ENCODE measurements around the gene PTPRA.

PTPRA gene

DNA sequence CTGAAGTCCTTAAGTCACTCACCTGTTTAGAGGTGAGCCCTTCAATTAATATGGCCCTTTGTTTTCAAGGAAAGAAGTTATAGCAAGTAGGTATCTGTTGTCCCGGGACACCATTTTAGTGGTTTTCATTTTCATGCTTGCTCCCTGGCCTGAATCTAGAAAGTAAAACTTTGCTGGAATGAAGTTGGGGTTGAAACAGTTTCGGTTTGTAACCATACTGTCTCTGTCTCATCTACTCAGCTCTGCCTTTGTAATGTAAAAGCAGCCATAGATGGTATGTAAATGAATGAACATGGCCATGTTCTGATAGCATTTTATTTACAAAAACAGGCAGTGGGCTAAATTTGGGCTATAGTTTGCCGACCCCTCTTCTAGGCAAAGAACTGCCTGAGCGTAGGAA lies 105.2 kb downstream of the PTPRA start:
- no peak for DNase-seq (ENCODE audit: insufficient read length, low spot score)
- no peak for FAIRE-seq
- TF ChIP-seq TAF1 (IDR thresholded peaks at IDR 0.05; ENCODE audit: low read depth, low read length) (no peak), PAX5 (IDR thresholded peaks at IDR 0.05; ENCODE audit: insufficient read depth, low read length, severe bottlenecking) (no peak), POLR2A (IDR thresholded peaks at IDR 0.05; ENCODE audit: low read depth, low read length) (no peak), POU2F2 (IDR thresholded peaks at IDR 0.05; ENCODE audit: low read depth, low read length) (no peak), POLR2AphosphoS5 (IDR thresholded peaks at IDR 0.05; ENCODE audit: low read depth, low read length) (no peak), SPI1 (IDR thresholded peaks at IDR 0.05; ENCODE audit: low read depth, low read length) (no peak)

DNA sequence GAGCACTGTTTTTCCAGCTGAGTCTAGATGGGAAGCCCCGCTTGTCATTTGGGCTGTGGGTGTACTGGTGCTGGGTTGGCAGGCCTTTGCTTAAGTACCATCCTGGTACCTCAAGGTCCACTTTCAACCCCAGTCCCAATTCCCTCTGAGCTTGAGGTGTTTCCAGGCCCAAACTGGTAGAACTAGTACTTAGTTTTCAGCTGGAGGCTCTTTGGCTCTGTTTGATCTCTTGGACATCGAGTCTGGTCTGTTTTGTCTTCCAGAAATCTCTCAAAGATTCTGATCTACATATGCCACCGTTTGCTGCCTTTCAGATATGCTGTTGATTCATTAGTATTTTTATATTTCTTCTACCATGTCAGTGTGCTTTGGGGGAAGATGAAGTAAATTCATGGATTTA lies 108.4 kb downstream of the PTPRA start:
- FAIRE-seq (no peak), DNase-seq (ENCODE audit: insufficient read length, low spot score) (no peak)
- TF ChIP-seq SPI1 (IDR thresholded peaks at IDR 0.05; ENCODE audit: low read depth, low read length) (no peak), POLR2AphosphoS5 (IDR thresholded peaks at IDR 0.05; ENCODE audit: low read depth, low read length) (no peak), POU2F2 (IDR thresholded peaks at IDR 0.05; ENCODE audit: low read depth, low read length) (no peak), POLR2A (IDR thresholded peaks at IDR 0.05; ENCODE audit: low read depth, low read length) (no peak), TAF1 (IDR thresholded peaks at IDR 0.05; ENCODE audit: low read depth, low read length) (no peak), PAX5 (IDR thresholded peaks at IDR 0.05; ENCODE audit: insufficient read depth, low read length, severe bottlenecking) (no peak)

DNA sequence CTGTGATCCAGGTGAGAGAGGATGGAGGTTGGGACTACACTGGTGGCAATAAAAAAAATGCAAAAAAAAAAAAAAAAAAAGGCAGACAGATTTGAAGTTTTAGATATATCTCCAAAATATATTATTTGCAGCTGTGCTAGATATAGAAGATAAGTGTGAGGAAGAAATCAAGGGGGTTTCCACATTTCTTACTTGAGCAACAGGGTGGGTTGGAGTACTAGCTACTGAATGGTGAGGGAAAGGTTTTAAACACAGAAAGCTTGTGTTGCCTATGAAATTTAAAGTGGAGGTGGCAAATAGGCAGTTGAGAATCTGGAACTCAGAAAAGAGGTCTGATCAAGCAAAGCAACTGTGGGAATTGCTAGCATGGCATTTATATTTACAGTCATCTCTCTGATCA lies 110.2 kb downstream of the PTPRA start:
- FAIRE-seq, result no peak
- TF ChIP-seq POLR2AphosphoS5 (IDR thresholded peaks at IDR 0.05; ENCODE audit: low read depth, low read length) (no peak), PAX5 (IDR thresholded peaks at IDR 0.05; ENCODE audit: insufficient read depth, low read length, severe bottlenecking) (no peak), POU2F2 (IDR thresholded peaks at IDR 0.05; ENCODE audit: low read depth, low read length) (no peak), TAF1 (IDR thresholded peaks at IDR 0.05; ENCODE audit: low read depth, low read length) (no peak), SPI1 (IDR thresholded peaks at IDR 0.05; ENCODE audit: low read depth, low read length) (no peak), POLR2A (IDR thresholded peaks at IDR 0.05; ENCODE audit: low read depth, low read length) (no peak)
- no peak for DNase-seq (ENCODE audit: insufficient read length, low spot score)

DNA sequence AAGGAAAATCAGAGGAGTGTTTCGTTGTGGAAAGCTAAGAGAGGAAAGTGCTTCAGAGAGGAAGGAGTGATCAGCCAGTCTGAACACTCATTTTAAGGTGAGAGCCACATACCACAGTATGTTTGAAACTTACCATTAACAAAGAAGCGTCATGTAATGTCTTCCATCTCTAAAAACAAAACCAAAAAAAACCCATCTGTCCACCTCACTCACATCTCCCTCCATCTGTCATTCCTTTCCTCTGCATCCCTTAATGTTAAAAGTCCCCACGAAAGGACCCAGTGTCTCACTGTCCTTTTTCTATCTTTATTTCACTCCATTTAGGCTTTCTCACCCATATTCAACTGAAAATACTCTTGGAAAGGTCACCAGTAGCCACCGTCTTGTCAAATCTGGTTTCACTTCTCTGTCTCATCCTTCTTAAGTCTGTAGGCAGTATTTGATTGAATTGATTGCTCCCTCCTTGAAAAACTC lies 110.8 kb downstream of the PTPRA start:
- peak; percentile 22 for DNase-seq (ENCODE audit: insufficient read length, low spot score)
- peak; percentile 51; the same call in 1 of the 2 replicates for TF ChIP-seq POLR2AphosphoS5 (IDR thresholded peaks at IDR 0.05; ENCODE audit: low read depth, low read length)
- TF ChIP-seq POLR2A (IDR thresholded peaks at IDR 0.05; ENCODE audit: low read depth, low read length), result peak; percentile 60
- TF ChIP-seq PAX5 (IDR thresholded peaks at IDR 0.05; ENCODE audit: insufficient read depth, low read length, severe bottlenecking), result no peak
- TF ChIP-seq TAF1 (IDR thresholded peaks at IDR 0.05; ENCODE audit: low read depth, low read length), result 0 out of 2 replicates have a peak, but pooled peaks have one; percentile 28
- TF ChIP-seq POU2F2 (IDR thresholded peaks at IDR 0.05; ENCODE audit: low read depth, low read length), result no peak
- TF ChIP-seq SPI1 (IDR thresholded peaks at IDR 0.05; ENCODE audit: low read depth, low read length), result peak; percentile 94
- FAIRE-seq, result no peak

DNA sequence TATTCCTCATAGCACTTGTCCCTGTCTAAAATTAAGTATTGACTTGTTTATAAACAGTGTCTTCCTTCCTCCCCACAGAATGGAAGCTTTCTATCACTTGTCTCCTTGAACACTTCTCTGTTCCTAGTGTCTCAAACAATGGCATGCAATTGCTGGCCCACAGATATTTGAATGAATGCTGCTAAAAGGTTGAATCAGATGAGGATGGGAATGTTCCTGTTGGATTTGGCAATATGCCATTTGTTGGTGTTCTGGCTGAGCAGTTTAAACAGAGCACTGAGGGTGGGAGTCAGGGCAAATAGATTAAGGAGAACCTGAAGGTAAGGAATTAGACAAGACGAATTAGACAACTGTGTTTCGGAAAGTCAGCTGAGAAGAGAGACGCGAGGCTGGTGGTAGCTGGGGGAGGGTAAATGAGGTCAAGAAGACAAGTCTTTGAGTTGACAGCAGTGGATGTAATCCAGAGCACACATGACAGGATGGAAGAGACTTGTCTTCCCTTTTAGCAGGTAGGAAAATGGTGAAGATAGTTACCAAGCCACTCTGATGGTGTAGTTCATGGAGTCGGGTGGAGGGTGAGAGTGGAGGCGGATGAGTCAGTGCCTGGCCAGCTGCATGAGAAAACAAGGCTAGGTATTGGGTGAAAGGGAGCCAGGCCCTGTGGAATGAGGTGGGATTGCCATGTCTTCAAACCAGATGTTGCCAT lies 111.8 kb downstream of the PTPRA start:
- FAIRE-seq (peak; percentile 85), DNase-seq (ENCODE audit: insufficient read length, low spot score) (no peak)
- TF ChIP-seq POU2F2 (IDR thresholded peaks at IDR 0.05; ENCODE audit: low read depth, low read length) (no peak), SPI1 (IDR thresholded peaks at IDR 0.05; ENCODE audit: low read depth, low read length) (no peak), PAX5 (IDR thresholded peaks at IDR 0.05; ENCODE audit: insufficient read depth, low read length, severe bottlenecking) (no peak), POLR2AphosphoS5 (IDR thresholded peaks at IDR 0.05; ENCODE audit: low read depth, low read length) (no peak), TAF1 (IDR thresholded peaks at IDR 0.05; ENCODE audit: low read depth, low read length) (no peak), POLR2A (IDR thresholded peaks at IDR 0.05; ENCODE audit: low read depth, low read length) (no peak)

DNA sequence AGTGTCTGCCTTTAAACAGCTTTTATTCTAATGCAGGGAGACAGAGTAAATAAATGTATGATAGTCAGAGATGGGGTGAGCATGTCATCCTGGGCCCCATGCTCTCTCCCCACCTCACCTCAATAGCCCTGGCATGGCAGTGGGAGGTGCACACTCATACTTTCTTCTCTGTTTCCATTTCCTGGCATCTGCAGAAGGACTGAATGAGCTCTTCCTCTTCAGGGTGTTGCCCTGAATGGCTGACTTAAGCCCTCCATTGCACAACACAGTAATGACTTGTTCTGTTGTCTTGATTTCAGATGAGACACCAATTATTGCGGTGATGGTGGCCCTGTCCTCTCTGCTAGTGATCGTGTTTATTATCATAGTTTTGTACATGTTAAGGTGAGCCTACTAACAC lies 113.2 kb downstream of the PTPRA start:
- DNase-seq (ENCODE audit: insufficient read length, low spot score), result no peak
- TF ChIP-seq POLR2A (IDR thresholded peaks at IDR 0.05; ENCODE audit: low read depth, low read length) (no peak), SPI1 (IDR thresholded peaks at IDR 0.05; ENCODE audit: low read depth, low read length) (no peak), PAX5 (IDR thresholded peaks at IDR 0.05; ENCODE audit: insufficient read depth, low read length, severe bottlenecking) (no peak), POU2F2 (IDR thresholded peaks at IDR 0.05; ENCODE audit: low read depth, low read length) (no peak), TAF1 (IDR thresholded peaks at IDR 0.05; ENCODE audit: low read depth, low read length) (no peak), POLR2AphosphoS5 (IDR thresholded peaks at IDR 0.05; ENCODE audit: low read depth, low read length) (no peak)
- FAIRE-seq, result no peak

DNA sequence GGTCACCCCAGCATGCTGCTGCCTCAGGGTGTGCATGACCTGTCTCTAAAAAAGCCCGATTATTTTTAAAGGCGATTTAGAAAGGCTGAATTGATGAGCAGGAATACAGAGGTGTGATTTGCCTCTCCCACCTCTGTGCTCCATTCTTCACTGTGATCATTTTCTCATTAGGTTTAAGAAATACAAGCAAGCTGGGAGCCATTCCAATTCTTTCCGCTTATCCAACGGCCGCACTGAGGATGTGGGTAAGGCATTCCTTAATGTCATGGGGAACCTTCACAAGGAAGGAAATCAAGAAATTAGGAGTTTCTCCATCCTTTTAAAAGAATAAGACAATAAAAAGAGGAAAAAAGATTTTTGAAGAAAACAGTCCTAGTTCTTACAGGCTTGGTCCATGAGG lies 114.6 kb downstream of the PTPRA start:
- no peak for TF ChIP-seq PAX5 (IDR thresholded peaks at IDR 0.05; ENCODE audit: insufficient read depth, low read length, severe bottlenecking)
- no peak for DNase-seq (ENCODE audit: insufficient read length, low spot score)
- no peak for FAIRE-seq

DNA sequence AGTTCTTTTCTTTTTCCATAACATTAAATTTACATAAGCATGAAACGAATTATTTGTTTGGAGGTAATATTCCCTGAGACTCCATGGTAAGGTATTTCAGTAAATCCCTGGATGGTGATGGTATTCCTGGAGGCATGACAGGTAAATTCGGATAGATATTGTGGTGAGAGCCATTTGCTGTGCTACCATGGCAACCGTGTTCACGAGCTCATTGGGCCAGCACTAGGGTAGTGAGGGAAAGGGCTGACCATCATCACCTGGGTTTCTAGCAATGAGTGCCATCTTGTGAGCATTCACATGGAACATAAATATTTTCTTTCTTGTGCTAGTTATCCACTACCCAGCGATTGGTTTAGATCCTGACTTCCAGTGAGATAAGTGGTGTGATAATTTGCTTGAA lies 118.3 kb downstream of the PTPRA start:
- no peak for DNase-seq (ENCODE audit: insufficient read length, low spot score)
- no peak for TF ChIP-seq POLR2A (IDR thresholded peaks at IDR 0.05; ENCODE audit: low read depth, low read length)
- TF ChIP-seq SPI1 (IDR thresholded peaks at IDR 0.05; ENCODE audit: low read depth, low read length), result no peak
- no peak for TF ChIP-seq PAX5 (IDR thresholded peaks at IDR 0.05; ENCODE audit: insufficient read depth, low read length, severe bottlenecking)
- TF ChIP-seq POU2F2 (IDR thresholded peaks at IDR 0.05; ENCODE audit: low read depth, low read length), result no peak
- TF ChIP-seq TAF1 (IDR thresholded peaks at IDR 0.05; ENCODE audit: low read depth, low read length), result no peak
- TF ChIP-seq POLR2AphosphoS5 (IDR thresholded peaks at IDR 0.05; ENCODE audit: low read depth, low read length), result no peak
- no peak for FAIRE-seq

DNA sequence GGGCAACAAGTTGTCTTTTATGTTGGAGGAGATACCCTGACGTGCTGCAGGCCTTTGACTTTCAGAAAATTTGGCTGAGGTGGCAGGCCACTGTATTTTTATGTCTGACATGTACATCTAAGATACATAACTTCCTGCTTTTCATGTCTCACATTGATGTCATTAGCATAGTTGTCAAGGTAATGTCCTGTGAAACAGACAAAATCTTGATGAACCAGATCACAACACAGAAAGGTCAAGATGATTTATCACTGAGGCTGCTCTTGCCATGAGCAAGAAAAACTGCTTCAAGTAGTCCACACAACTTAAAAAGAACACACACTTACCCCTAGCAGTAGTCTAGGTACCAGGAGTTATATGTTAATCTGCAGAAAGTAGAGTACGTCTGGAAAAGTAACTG lies 120.0 kb downstream of the PTPRA start:
- DNase-seq (ENCODE audit: insufficient read length, low spot score) (no peak), FAIRE-seq (no peak)
- TF ChIP-seq POLR2A (IDR thresholded peaks at IDR 0.05; ENCODE audit: low read depth, low read length), result no peak
- TF ChIP-seq POU2F2 (IDR thresholded peaks at IDR 0.05; ENCODE audit: low read depth, low read length), result no peak
- TF ChIP-seq SPI1 (IDR thresholded peaks at IDR 0.05; ENCODE audit: low read depth, low read length), result no peak
- TF ChIP-seq PAX5 (IDR thresholded peaks at IDR 0.05; ENCODE audit: insufficient read depth, low read length, severe bottlenecking), result no peak

DNA sequence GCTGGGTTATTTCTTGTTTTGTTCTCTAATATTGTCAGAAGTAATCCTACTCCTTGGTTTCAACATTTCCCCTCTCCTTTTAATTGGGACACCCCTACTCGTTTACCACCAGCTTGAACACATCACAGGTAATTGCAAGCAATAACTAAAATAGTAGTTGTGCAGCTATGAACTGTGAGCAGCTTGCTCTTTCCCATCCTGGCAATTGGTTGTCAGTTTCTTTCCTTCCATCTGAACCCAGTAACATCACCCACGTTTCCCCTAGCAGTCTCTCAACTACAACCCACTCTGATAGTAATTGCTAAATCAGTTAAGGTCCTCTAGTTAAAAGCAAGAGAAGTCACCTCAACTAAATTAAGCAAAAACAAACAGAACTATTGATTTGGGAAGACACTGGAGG lies 122.5 kb downstream of the PTPRA start:
- TF ChIP-seq PAX5 (IDR thresholded peaks at IDR 0.05; ENCODE audit: insufficient read depth, low read length, severe bottlenecking) (no peak), POU2F2 (IDR thresholded peaks at IDR 0.05; ENCODE audit: low read depth, low read length) (no peak), TAF1 (IDR thresholded peaks at IDR 0.05; ENCODE audit: low read depth, low read length) (no peak), POLR2A (IDR thresholded peaks at IDR 0.05; ENCODE audit: low read depth, low read length) (no peak), SPI1 (IDR thresholded peaks at IDR 0.05; ENCODE audit: low read depth, low read length) (no peak), POLR2AphosphoS5 (IDR thresholded peaks at IDR 0.05; ENCODE audit: low read depth, low read length) (no peak)
- FAIRE-seq (no peak), DNase-seq (ENCODE audit: insufficient read length, low spot score) (no peak)

Measured in GM12891 (cell line).